ENCODE results near the gene IL17RD.

IL17RD gene

GRCh38 chr3:57158813-57159738, 6.1 kb downstream of the IL17RD start:
- no peak for DNase-seq

GRCh38 chr3:57158325-57158724, 6.8 kb downstream of the IL17RD start:
- DNase-seq: no peak

- no peak for DNase-seq
These were observed 7.6 kb downstream of the IL17RD start for GRCh38 chr3:57157545-57157944.

- no peak for DNase-seq
These were observed 9.9 kb downstream of the IL17RD start for GRCh38 chr3:57155310-57155643.

- DNase-seq: no peak
These were observed 10.5 kb downstream of the IL17RD start for GRCh38 chr3:57154470-57155309.

- peak; percentile 44 for DNase-seq
These were observed 12.7 kb downstream of the IL17RD start for GRCh38 chr3:57152151-57153143.

- no peak for DNase-seq
These were observed 13.4 kb downstream of the IL17RD start for GRCh38 chr3:57151749-57152148.

GRCh38 chr3:57151021-57151449, 14.1 kb downstream of the IL17RD start:
- DNase-seq: no peak

- DNase-seq: peak; percentile 71
These were observed 15.0 kb downstream of the IL17RD start for GRCh38 chr3:57150113-57150581.

GRCh38 chr3:57147071-57147470, 18.1 kb downstream of the IL17RD start:
- no peak for DNase-seq

- no peak for DNase-seq
These were observed 19.3 kb downstream of the IL17RD start for GRCh38 chr3:57145852-57146251.

- no peak for DNase-seq
These were observed 20.2 kb downstream of the IL17RD start for GRCh38 chr3:57144952-57145351.

GRCh38 chr3:57143886-57144459, 21.2 kb downstream of the IL17RD start:
- DNase-seq: no peak

- DNase-seq: peak; percentile 57
These were observed 22.8 kb downstream of the IL17RD start for GRCh38 chr3:57142411-57142723.

GRCh38 chr3:57141719-57142410, 23.3 kb downstream of the IL17RD start:
- DNase-seq: no peak

- DNase-seq: no peak
These were observed 24.3 kb downstream of the IL17RD start for GRCh38 chr3:57140894-57141293.

GRCh38 chr3:57135964-57136719, 29.0 kb downstream of the IL17RD start:
- no peak for DNase-seq

- no peak for DNase-seq
These were observed 32.0 kb downstream of the IL17RD start for GRCh38 chr3:57133157-57133556.

- no peak for DNase-seq
These were observed 32.5 kb downstream of the IL17RD start for GRCh38 chr3:57132674-57133073.

- DNase-seq: no peak
These were observed 34.0 kb downstream of the IL17RD start for GRCh38 chr3:57131210-57131588.

Measured in femur (tissue), 1 donor.